ENCODE results near the gene CHSY1. TPM values are rescaled to one million over a fixed set of nuclear protein-coding genes. Genes with fewer than 3 reads are reported as not detected.

The CHSY1 gene
- polyA plus RNA-seq, 2 of the 4 experiments (the other 2 are of a cell fraction) = 16.0 to 28.1 TPM

- WGBS (ENCODE audit: missing lambda C conversion rate) = 79% methylated on average over 21 of the region's 21 CpGs
- Histone ChIP-seq H3K9me3 (no peaks in the 10 kb centered on the region), H3K4me2 (no peak overlapping the region), H3K4me1 (no peaks in the 10 kb centered on the region), H3K27ac (no peak overlapping the region), H3K4me3 (no peak overlapping the region)
- POLR2A ChIA-PET = no interaction called here
- CTCF ChIA-PET = interaction anchor here (0.8 to 1.8 kb wide), 2 partner anchors 23 to 66 kb away, joined by 3 to 7 read pairs; no protein-coding TSS in a partner anchor
- FAIRE-seq = no peak
- TF ChIP-seq KDM5A (IDR thresholded peaks at IDR 0.05) = no peak
- TF ChIP-seq JUN (IDR thresholded peaks at IDR 0.05) = no peak
- no peak for TF ChIP-seq HES2 (IDR thresholded peaks at IDR 0.05)
- TF ChIP-seq, protein P1, sequence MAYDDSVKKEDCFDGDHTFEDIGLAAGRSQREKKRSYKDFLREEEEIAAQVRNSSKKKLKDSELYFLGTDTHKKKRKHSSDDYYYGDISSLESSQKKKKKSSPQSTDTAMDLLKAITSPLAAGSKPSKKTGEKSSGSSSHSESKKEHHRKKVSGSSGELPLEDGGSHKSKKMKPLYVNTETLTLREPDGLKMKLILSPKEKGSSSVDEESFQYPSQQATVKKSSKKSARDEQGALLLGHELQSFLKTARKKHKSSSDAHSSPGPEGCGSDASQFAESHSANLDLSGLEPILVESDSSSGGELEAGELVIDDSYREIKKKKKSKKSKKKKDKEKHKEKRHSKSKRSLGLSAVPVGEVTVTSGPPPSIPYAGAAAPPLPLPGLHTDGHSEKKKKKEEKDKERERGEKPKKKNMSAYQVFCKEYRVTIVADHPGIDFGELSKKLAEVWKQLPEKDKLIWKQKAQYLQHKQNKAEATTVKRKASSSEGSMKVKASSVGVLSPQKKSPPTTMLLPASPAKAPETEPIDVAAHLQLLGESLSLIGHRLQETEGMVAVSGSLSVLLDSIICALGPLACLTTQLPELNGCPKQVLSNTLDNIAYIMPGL (CRISPR knock-in tag; IDR thresholded peaks at IDR 0.05; ENCODE audit: borderline replicate concordance) = no peak
- TF ChIP-seq BCL3 (IDR thresholded peaks at IDR 0.05) = no peak
- ATAC-seq = no peak
- DNase-seq (ENCODE audit: low read depth in 1 of 2, low spot score in 1 of 2) = no peak
Observed at GRCh38 chr15:101156509-101157159, 95.2 kb downstream of the CHSY1 start.

GRCh38 chr15:101156061-101156460 lies 95.8 kb downstream of the CHSY1 start:
- POLR2A ChIA-PET = no interaction called here
- Histone ChIP-seq H3K4me1 (no peaks in the 10 kb centered on the region), H3K9me3 (no peaks in the 10 kb centered on the region), H3K27ac (no peak overlapping the region), H3K4me2 (no peak overlapping the region), H3K4me3 (no peak overlapping the region)
- ATAC-seq (no peak), FAIRE-seq (no peak), DNase-seq (ENCODE audit: low read depth in 1 of 2, low spot score in 1 of 2) (no peak)
- 75% methylated on average over 6 of the region's 6 CpGs for WGBS (ENCODE audit: missing lambda C conversion rate)
- CTCF ChIA-PET = interaction anchor here (0.8 to 1.8 kb wide), 3 partner anchors 24 to 148 kb away, joined by 3 to 7 read pairs (median 3); no protein-coding TSS in a partner anchor
- TF ChIP-seq, protein P1 (CRISPR knock-in tag; IDR thresholded peaks at IDR 0.05; ENCODE audit: borderline replicate concordance) = no peak
- TF ChIP-seq ZFP36 (IDR thresholded peaks at IDR 0.05; ENCODE audit: borderline replicate concordance, partially characterized antibody) (no peak), BHLHE40 (IDR thresholded peaks at IDR 0.05; ENCODE audit: low read depth, low read length) (no peak), NR3C1 (IDR thresholded peaks at IDR 0.05) (no peak), PHF8 (IDR thresholded peaks at IDR 0.05; ENCODE audit: borderline replicate concordance, low read depth) (no peak), BCL3 (IDR thresholded peaks at IDR 0.05) (no peak), HOXB5 (CRISPR knock-in tag; IDR thresholded peaks at IDR 0.05) (no peak), RNF2 (IDR thresholded peaks at IDR 0.05; ENCODE audit: borderline replicate concordance, low read depth) (no peak), NFE2L2 (conservative IDR thresholded peaks at IDR 0.05; ENCODE audit: low read length) (no peak), REST (IDR thresholded peaks at IDR 0.05) (no peak), EHF (CRISPR knock-in tag; IDR thresholded peaks at IDR 0.05) (no peak), RCOR1 (IDR thresholded peaks at IDR 0.05; ENCODE audit: low read depth, low read length) (no peak)
- TF ChIP-seq, protein P2, sequence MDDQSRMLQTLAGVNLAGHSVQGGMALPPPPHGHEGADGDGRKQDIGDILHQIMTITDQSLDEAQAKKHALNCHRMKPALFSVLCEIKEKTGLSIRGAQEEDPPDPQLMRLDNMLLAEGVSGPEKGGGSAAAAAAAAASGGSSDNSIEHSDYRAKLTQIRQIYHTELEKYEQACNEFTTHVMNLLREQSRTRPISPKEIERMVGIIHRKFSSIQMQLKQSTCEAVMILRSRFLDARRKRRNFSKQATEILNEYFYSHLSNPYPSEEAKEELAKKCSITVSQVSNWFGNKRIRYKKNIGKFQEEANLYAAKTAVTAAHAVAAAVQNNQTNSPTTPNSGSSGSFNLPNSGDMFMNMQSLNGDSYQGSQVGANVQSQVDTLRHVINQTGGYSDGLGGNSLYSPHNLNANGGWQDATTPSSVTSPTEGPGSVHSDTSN (IDR thresholded peaks at IDR 0.05) = no peak

Data from A549 (cell line).